Progenitor cell of endocrine pancreas (in vitro differentiated cells): ENCODE measurements around the gene CDKN1A. TPM values are rescaled to one million over a fixed set of nuclear protein-coding genes. Genes with fewer than 3 reads are reported as not detected.

Experiments
- DNase-seq: peaks from one replicate; pipeline ENCODE4 v3.0.0; 2021; ENCODE audit warnings: low spot score; ENCODE audit not compliant: unreplicated experiment
- H3K27ac Mint-ChIP-seq: 2 replicates; pipeline ENCODE4 v1.8.0; 2021; ENCODE audit warnings: mild to moderate bottlenecking, moderate library complexity, mixed read lengths
- H3K27me3 Mint-ChIP-seq: 2 replicates; pipeline ENCODE4 v1.8.0; 2021; ENCODE audit warnings: mixed read lengths
- H3K36me3 Mint-ChIP-seq: 2 replicates; pipeline ENCODE4 v1.8.0; 2022; ENCODE audit warnings: mixed read lengths; ENCODE audit not compliant: insufficient read depth
- H3K4me1 Mint-ChIP-seq: 2 replicates; pipeline ENCODE4 v1.8.0; 2021; ENCODE audit warnings: low read depth, mixed read lengths
- H3K4me3 Mint-ChIP-seq: 2 replicates; pipeline ENCODE4 v1.8.0; 2021; ENCODE audit warnings: low read depth, mild to moderate bottlenecking, moderate library complexity, mixed read lengths
- H3K9me3 Mint-ChIP-seq: 2 replicates; pipeline ENCODE4 v1.8.0; 2021; ENCODE audit warnings: low read depth, mixed read lengths
- CTCF ChIP-seq: fragments of 200-600 bp; sonication (generic); IDR thresholded peaks from one replicate; pipeline ENCODE4 v1.5.0; 2021; ENCODE audit warnings: antibody characterized with exemption, mild to moderate bottlenecking; ENCODE audit not compliant: unreplicated experiment
- total RNA-seq: library from RNA; stranded (reverse); gene quantifications from 2 replicates; pipeline ENCODE4 v1.2.1, GENCODE V29; 2021

Gene CDKN1A
- total RNA-seq, 1 donor from 2014 or later: 12.4 TPM

GRCh38 chr6:36657271-36657670, 21.2 kb upstream of the CDKN1A start:
- no peaks in the 10 kb centered on the region for H3K4me1 Mint-ChIP-seq
- no peaks in the 10 kb centered on the region for H3K36me3 Mint-ChIP-seq
- DNase-seq: no peak
- H3K27ac Mint-ChIP-seq: no peak overlapping the region
- TF ChIP-seq CTCF: no peak
- H3K9me3 Mint-ChIP-seq: no peaks in the 10 kb centered on the region
- peaks cover 44% of the 10 kb centered on the region for H3K27me3 Mint-ChIP-seq
- no peak overlapping the region for H3K4me3 Mint-ChIP-seq

- TF ChIP-seq CTCF: no peak
- H3K27me3 Mint-ChIP-seq: peaks cover 44% of the 10 kb centered on the region
- H3K27ac Mint-ChIP-seq: no peak overlapping the region
Measured at GRCh38 chr6:36657942-36658544, 20.5 kb upstream of the CDKN1A start.

GRCh38 chr6:36659271-36659670, 19.2 kb upstream of the CDKN1A start:
- H3K4me1 Mint-ChIP-seq: no peaks in the 10 kb centered on the region
- H3K27me3 Mint-ChIP-seq: peaks cover 39% of the 10 kb centered on the region
- no peak overlapping the region for H3K4me3 Mint-ChIP-seq
- no peaks in the 10 kb centered on the region for H3K36me3 Mint-ChIP-seq
- no peak for DNase-seq
- TF ChIP-seq CTCF: no peak
- H3K27ac Mint-ChIP-seq: no peak overlapping the region
- no peaks in the 10 kb centered on the region for H3K9me3 Mint-ChIP-seq

More at GRCh38 chr6:36657942-36658544, 20.5 kb upstream of the CDKN1A start:
- no peak overlapping the region for H3K4me3 Mint-ChIP-seq
- no peaks in the 10 kb centered on the region for H3K36me3 Mint-ChIP-seq
- no peaks in the 10 kb centered on the region for H3K9me3 Mint-ChIP-seq
- DNase-seq: no peak
- H3K4me1 Mint-ChIP-seq: no peaks in the 10 kb centered on the region

GRCh38 chr6:36660771-36661471, 17.6 kb upstream of the CDKN1A start:
- Mint-ChIP-seq H3K4me3 (no peak overlapping the region), H3K27ac (no peak overlapping the region), H3K36me3 (no peaks in the 10 kb centered on the region), H3K9me3 (no peaks in the 10 kb centered on the region), H3K27me3 (peaks cover 32% of the 10 kb centered on the region), H3K4me1 (no peaks in the 10 kb centered on the region)
- peak; percentile 48 for DNase-seq
- TF ChIP-seq CTCF: no peak

GRCh38 chr6:36662380-36662779, 16.1 kb upstream of the CDKN1A start:
- Mint-ChIP-seq H3K4me3 (no peak overlapping the region), H3K27me3 (peaks cover 24% of the 10 kb centered on the region), H3K4me1 (peaks cover 5% of the 10 kb centered on the region), H3K36me3 (no peaks in the 10 kb centered on the region), H3K9me3 (no peaks in the 10 kb centered on the region), H3K27ac (no peak overlapping the region)
- TF ChIP-seq CTCF: no peak
- DNase-seq: no peak
